Gastrocnemius medialis (tissue), 4 donors: ENCODE results near the gene PIGN.

Experiments used
- CTCF ChIP-seq, 5 experiments: fragments of 450-650 bp in 3 of 5; fragments of 200-600 bp in 2 of 5; sonication (generic) in 2 of 5; IDR thresholded peaks in 4 of 5; conservative IDR thresholded peaks in 1 of 5; 1 replicate in 4 of 5; 2 replicates in 1 of 5; pipeline ENCODE4 v1.5.1; 2016 to 2019; ENCODE audit warnings: antibody characterized with exemption in 5 of 5, mild to moderate bottlenecking in 3 of 5, moderate library complexity in 3 of 5
- POLR2A ChIP-seq, 2 donors: fragments of 450-650 bp; IDR thresholded peaks; one replicate each; pipeline ENCODE4 v1.6.1; 2017; ENCODE audit warnings: antibody characterized with exemption in 2 of 2, mild to moderate bottlenecking in 2 of 2, moderate library complexity in 2 of 2

- TF ChIP-seq CTCF (IDR thresholded peaks at IDR 0.05 in 4 of 5, conservative IDR thresholded peaks at IDR 0.05 in 1 of 5), result no peak
- TF ChIP-seq POLR2A (IDR thresholded peaks at IDR 0.05), result no peak
These were observed 114.5 kb downstream of the PIGN start for GRCh38 chr18:62072370-62072769.
